Measurements from ENCODE around the gene SLC35F4. TPM values are rescaled to one million over a fixed set of nuclear protein-coding genes. Genes with fewer than 3 reads are reported as not detected.

Gene SLC35F4
- total RNA-seq, 4 donors from 2014 or later: not detected

DNA sequence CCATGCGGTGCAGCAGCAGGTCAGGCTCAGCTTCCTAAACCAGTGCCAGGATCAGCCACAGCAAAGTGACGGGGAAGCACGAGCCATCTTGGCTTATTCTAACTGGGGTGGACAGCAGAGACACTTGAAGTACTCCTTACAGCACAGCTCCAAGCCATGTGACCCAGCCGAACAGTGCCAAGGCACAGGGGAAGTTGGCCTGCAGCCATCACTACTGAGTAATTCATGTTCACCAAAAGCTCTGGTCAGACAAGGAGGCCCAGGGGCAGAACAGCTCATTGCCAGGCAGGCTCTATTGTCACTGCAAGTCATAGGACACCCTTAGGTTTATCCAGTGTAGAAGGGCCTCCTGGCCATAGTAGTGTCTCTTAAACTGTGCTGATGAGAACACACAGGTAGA is 23.4 kb upstream of the SLC35F4 start:
- TF ChIP-seq POLR2AphosphoS5 (IDR thresholded peaks at IDR 0.05): no peak
- TF ChIP-seq, protein P1, sequence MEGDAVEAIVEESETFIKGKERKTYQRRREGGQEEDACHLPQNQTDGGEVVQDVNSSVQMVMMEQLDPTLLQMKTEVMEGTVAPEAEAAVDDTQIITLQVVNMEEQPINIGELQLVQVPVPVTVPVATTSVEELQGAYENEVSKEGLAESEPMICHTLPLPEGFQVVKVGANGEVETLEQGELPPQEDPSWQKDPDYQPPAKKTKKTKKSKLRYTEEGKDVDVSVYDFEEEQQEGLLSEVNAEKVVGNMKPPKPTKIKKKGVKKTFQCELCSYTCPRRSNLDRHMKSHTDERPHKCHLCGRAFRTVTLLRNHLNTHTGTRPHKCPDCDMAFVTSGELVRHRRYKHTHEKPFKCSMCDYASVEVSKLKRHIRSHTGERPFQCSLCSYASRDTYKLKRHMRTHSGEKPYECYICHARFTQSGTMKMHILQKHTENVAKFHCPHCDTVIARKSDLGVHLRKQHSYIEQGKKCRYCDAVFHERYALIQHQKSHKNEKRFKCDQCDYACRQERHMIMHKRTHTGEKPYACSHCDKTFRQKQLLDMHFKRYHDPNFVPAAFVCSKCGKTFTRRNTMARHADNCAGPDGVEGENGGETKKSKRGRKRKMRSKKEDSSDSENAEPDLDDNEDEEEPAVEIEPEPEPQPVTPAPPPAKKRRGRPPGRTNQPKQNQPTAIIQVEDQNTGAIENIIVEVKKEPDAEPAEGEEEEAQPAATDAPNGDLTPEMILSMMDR (IDR thresholded peaks at IDR 0.05): no peak
- TF ChIP-seq POLR2A (IDR thresholded peaks at IDR 0.05): no peak
- TF ChIP-seq EP300 (IDR thresholded peaks at IDR 0.05): no peak
- H3K27ac ChIP-seq: no peak overlapping the region
- no peaks in the 10 kb centered on the region for H3K27me3 ChIP-seq
- H3K36me3 ChIP-seq: no peaks in the 10 kb centered on the region
- H3K4me1 ChIP-seq: no peaks in the 10 kb centered on the region
- H3K9me3 ChIP-seq: no peaks in the 10 kb centered on the region
- no peak overlapping the region for H3K4me3 ChIP-seq
- DNase-seq (ENCODE audit: low spot score in 2 of 2): peak in 1 of 2 donors; percentile 63
- WGBS: 87% methylated on average over 2 of the region's 4 CpGs

DNA sequence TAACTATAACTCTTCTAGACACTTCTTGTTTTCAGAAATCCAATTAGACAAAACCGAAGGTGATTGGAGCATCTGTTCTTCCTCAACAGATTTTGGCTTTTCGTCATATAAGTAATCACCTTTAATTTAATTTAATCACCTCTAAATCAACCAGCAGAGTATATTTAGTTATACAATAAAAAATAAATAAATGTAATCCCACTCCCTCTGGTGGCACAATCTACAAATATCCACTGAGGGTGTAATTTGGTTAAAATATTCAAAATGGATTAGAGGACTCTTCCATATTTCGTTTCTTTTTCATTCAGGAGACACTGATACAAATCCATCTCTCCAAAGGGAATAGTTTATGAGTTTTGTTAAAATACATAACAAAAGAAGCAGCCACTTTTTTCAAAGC is 18.3 kb upstream of the SLC35F4 start:
- 51% methylated on average over 3 of the region's 3 CpGs for WGBS

DNA sequence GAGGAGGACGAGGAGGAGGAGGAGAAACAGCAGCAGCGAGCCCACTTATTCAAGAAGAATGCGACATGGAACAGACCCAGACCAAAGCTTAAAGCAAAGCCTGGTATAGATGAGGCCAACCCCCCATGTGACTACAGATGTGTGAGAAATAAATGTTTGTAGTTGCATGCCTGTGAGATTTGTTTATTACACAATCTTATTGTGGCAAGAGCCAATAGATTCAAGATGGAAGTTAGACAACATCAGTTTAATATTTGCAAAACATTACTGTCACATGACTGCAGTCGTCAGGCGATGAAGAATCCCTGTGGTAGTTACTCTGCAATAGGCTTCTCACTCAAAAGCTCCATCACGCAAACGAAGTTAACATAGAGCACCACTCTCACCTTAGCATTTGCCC is 17.2 kb upstream of the SLC35F4 start:
- no peaks in the 10 kb centered on the region for H3K27me3 ChIP-seq
- no peaks in the 10 kb centered on the region for H3K4me1 ChIP-seq
- no peaks in the 10 kb centered on the region for H3K36me3 ChIP-seq
- TF ChIP-seq, protein P1 (IDR thresholded peaks at IDR 0.05): no peak
- TF ChIP-seq POLR2AphosphoS5 (IDR thresholded peaks at IDR 0.05) (no peak), POLR2A (IDR thresholded peaks at IDR 0.05) (no peak), EP300 (IDR thresholded peaks at IDR 0.05) (no peak)
- no peak overlapping the region for H3K27ac ChIP-seq
- DNase-seq (ENCODE audit: low spot score in 2 of 2): no peak
- H3K9me3 ChIP-seq: no peaks in the 10 kb centered on the region
- 61% methylated on average over 7 of the region's 7 CpGs for WGBS
- H3K4me3 ChIP-seq: no peak overlapping the region

More for the DNA sequence above, 18.3 kb upstream of the SLC35F4 start:
- no peak overlapping the region for H3K27ac ChIP-seq
- TF ChIP-seq POLR2A (IDR thresholded peaks at IDR 0.05): no peak
- TF ChIP-seq EP300 (IDR thresholded peaks at IDR 0.05): no peak
- no peak for TF ChIP-seq POLR2AphosphoS5 (IDR thresholded peaks at IDR 0.05)
- TF ChIP-seq, protein P1 (IDR thresholded peaks at IDR 0.05): no peak
- no peaks in the 10 kb centered on the region for H3K36me3 ChIP-seq
- no peak overlapping the region for H3K4me3 ChIP-seq
- no peaks in the 10 kb centered on the region for H3K9me3 ChIP-seq
- no peak for DNase-seq (ENCODE audit: low spot score in 2 of 2)
- H3K4me1 ChIP-seq: no peaks in the 10 kb centered on the region
- no peaks in the 10 kb centered on the region for H3K27me3 ChIP-seq

DNA sequence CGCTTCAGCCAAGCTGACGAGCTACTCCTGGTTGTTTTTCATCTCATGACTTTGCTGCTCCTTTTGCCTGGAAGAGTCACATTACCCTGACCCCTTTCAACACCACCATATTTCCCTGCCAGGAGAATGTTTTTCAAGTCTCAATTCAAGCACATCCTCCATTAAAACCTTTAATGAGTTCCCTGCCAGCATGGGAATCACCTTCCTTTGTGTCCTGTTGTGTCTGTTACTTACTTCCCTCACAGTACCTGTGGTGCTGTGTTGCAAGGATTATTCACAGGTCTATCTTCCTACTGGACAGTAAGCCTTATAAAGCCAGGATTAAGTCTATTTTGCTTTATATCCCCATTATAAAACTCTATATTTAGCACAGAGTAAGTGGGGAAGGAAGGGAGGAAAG is 13.6 kb upstream of the SLC35F4 start:
- Histone ChIP-seq H3K36me3 (no peaks in the 10 kb centered on the region), H3K27ac (no peak overlapping the region), H3K4me3 (no peak overlapping the region), H3K4me1 (no peaks in the 10 kb centered on the region), H3K27me3 (no peaks in the 10 kb centered on the region), H3K9me3 (no peaks in the 10 kb centered on the region)
- no peak for TF ChIP-seq EP300 (IDR thresholded peaks at IDR 0.05)
- TF ChIP-seq, protein P1 (IDR thresholded peaks at IDR 0.05): no peak
- no peak for TF ChIP-seq POLR2A (IDR thresholded peaks at IDR 0.05)
- no peak for TF ChIP-seq POLR2AphosphoS5 (IDR thresholded peaks at IDR 0.05)
- DNase-seq (ENCODE audit: low spot score in 2 of 2): no peak
- 78% methylated on average over 2 of the region's 2 CpGs for WGBS

DNA sequence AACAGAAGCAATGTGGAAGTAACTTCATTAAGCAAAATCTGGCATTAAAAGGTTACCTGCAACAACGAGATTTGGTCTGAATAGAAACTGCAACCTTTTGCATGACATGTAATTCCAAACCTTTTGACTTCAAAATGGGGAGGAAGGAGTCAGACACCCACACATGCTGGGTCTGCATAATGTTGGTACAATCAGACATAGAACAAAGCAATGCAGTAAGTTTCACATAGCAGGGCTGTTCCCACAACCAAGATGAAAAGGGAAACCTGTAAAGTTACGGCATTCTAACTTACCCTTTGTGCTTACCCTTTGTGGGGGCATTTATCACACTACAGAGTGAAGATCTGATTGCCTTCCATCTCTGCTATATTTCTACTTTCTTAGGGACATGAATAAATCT is 10.1 kb upstream of the SLC35F4 start:
- H3K27me3 ChIP-seq: no peaks in the 10 kb centered on the region
- TF ChIP-seq POLR2AphosphoS5 (IDR thresholded peaks at IDR 0.05) (no peak), EP300 (IDR thresholded peaks at IDR 0.05) (no peak), POLR2A (IDR thresholded peaks at IDR 0.05) (no peak)
- TF ChIP-seq, protein P1 (IDR thresholded peaks at IDR 0.05): no peak
- H3K9me3 ChIP-seq: no peaks in the 10 kb centered on the region
- H3K36me3 ChIP-seq: no peaks in the 10 kb centered on the region
- no peak for DNase-seq (ENCODE audit: low spot score in 2 of 2)
- H3K4me1 ChIP-seq: no peaks in the 10 kb centered on the region
- WGBS: 70% methylated on average over 2 of the region's 2 CpGs
- H3K4me3 ChIP-seq: no peak overlapping the region
- H3K27ac ChIP-seq: no peak overlapping the region

Data from suprapubic skin (tissue), 4 donors.